Stimulated activated CD4-positive, alpha-beta T cell treated with anti-CD3 and anti-CD28 coated beads, Interleukin-1b, Interleukin-23, amount 100 ng/mL, for 1 hour (primary cell): ENCODE data around the gene AMIGO2.
"Not testable (repeated sequence)": the region's sequence is repeated elsewhere in the genome, so short reads cannot be mapped to it uniquely, and the experiment has no call there.

Source experiments
- DNase-seq, 2 donors: peaks; one replicate each; pipeline ENCODE4 v3.0.0-alpha.2; 2020; ENCODE audit warnings: low read depth in 2 of 2

Gene AMIGO2

GRCh38 chr12:47073951-47074350 is 5.8 kb downstream of the AMIGO2 start:
- no peak for DNase-seq

DNA sequence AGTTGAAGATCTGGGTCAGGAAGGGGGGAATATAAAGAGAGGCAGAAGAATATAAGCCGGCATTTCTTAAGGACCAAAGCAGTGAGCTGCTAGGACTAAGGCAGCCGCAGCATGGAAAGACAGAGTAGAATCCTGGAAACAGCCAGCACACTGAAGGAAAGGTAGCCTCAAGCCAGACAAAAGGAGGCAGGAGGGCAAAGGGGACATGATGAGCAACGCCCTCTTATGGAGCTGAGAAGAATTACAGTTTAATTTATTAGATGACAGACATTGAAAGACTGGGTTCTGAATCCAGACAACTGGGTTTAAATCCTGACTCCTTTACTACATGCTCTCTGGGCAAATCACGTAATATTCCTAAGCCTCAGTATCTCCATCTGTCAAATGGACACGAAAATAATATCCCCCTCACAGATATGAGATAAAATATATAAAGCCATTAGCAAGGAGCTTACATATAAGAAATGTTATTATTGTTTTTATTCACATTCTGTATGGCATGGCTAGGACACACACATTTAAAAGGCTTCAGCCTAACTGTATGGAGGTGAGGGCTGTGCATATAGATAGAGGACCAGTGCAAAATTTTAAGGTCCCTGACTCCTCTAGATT is 8.4 kb downstream of the AMIGO2 start:
- DNase-seq, result no peak

GRCh38 chr12:47070310-47070709 is 9.4 kb downstream of the AMIGO2 start:
- DNase-seq, result no peak

DNA sequence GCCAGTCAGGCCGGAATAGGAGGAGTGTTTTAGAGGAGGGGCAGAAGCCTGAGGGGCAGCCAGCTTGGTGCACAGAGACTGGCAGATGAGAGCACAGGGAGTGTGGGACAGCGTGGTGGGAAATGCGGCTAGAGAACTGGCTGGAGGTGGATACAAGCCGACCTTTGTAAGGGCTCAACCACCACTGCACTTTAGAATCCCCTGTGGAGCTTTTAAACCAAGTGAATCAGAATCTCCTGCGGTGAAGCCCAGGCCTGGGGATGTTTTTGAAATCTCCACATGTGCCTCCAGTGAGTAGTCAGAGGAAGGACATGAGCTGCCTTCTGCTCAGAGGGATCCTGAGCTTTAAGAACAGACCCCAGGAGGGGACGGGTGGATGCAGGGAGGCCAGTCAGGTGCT is 11.2 kb downstream of the AMIGO2 start:
- DNase-seq, result no peak

DNA sequence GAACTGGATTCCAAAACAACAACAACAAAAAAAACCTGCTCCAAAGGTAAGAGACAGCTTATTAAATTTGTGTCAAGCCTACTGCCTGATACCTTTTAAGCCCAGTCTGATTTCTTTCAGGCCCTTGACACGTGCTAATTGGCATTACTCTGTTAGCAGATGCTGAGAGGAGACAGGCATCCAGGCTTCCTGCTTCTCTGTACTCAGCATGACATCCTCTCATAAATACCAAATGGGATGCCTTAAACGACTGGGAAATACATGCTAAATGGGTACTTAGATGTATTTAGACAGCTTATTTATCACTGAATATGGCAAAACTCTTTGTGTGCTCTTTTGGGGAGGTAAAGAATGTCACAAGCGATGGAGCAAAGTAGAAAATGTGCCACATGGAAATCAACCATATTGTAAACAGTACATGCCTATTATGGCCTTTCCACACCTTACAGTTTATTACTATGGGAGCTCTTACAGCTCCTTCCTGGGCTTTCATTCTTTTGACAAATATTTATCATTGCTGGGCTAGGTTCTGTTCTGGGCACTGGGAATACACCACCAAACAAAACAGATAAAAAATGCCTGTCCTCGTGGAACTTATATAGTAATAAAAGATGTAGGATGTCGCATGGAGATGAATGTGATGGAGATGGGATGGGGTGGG is 11.9 kb downstream of the AMIGO2 start:
- no peak for DNase-seq

DNA sequence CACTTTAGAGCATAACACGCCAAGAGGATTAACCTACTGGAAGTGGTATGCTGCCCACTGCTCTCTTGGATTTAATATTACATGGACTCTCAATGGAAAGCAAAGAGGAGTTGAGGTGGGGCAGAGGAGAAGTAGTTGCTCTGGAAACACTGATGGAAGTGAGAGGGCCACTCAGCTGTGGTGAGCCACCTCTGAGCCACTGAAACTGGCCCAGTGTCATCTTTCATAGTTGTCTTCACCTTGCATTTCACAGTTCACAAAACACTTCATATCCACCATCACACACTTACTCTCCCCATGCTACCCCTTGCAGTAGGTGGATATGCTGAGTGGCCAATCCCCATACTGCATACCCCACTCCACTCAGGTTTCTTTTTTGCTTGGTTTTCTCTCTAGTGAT is 12.6 kb downstream of the AMIGO2 start:
- no peak for DNase-seq

GRCh38 chr12:47066278-47067025 is 13.3 kb downstream of the AMIGO2 start:
- no peak for DNase-seq

DNA sequence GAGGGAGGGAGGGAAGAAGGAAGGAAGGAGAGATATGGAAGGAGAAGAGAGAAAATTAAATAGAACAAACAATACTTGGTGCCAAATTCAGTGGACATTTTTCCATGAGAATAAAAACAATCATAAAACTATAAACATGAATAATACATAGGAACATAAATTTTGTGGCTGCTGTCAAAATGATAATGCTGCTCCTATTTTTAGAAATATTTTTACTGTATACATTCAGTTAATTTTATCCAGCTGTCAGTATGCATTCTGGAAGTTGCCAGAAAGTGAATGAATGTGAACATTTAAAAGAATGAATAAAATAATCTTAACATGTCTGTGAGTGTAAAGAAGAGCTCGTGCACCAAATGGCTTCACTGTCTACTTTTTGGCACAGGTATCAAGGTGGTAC is 14.2 kb downstream of the AMIGO2 start:
- DNase-seq, result no peak

DNA sequence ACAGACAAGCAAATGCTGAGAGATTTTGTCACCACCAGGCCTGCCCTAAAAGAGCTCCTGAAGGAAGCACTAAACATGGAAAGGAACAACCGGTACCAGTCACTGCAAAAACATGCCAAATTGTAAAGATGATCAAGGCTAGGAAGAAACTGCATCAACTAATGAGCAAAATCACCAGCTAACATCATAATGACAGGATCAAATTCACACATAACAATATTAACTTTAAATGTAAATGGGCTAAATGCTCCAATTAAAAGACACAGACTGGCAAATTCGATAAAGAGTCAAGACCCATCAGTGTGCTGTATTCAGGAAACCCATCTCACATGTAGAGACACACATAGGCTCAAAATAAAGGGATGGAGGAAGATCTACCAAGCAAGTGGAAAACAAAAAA is 21.1 kb downstream of the AMIGO2 start:
- DNase-seq, result not testable (repeated sequence)

GRCh38 chr12:47056944-47057343 is 22.8 kb downstream of the AMIGO2 start:
- DNase-seq, result not testable (repeated sequence)

- not testable (repeated sequence) for DNase-seq
These were observed 23.9 kb downstream of the AMIGO2 start for GRCh38 chr12:47055856-47056255.

DNA sequence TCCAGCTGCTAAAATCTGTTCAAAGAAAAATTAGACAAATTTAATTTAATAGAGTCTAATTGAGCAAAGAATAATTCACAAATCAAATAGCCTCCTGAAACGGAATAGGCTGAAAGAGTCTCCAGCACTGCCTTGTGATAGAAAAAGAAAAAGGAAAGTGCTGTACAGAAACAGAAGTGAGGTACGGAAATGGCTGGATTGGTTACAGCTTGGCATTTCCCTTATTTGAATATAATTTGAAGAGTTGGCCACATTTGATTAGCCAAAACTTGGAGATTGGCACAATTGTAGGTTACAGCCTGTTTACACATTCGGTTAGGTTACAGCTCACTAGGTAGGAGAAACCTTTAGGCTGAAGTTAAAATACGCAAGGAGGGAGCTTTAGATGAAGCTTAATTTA is 25.1 kb downstream of the AMIGO2 start:
- no peak for DNase-seq

GRCh38 chr12:47053961-47054360 is 25.8 kb downstream of the AMIGO2 start:
- no peak for DNase-seq

- DNase-seq, result no peak
These were observed 27.5 kb downstream of the AMIGO2 start for GRCh38 chr12:47052274-47052673.

- not testable (repeated sequence) for DNase-seq
These were observed 28.5 kb downstream of the AMIGO2 start for GRCh38 chr12:47051291-47051690.

GRCh38 chr12:47048541-47048940 is 31.2 kb downstream of the AMIGO2 start:
- DNase-seq, result no peak

- no peak for DNase-seq
These were observed 38.4 kb downstream of the AMIGO2 start for GRCh38 chr12:47041327-47041726.

DNA sequence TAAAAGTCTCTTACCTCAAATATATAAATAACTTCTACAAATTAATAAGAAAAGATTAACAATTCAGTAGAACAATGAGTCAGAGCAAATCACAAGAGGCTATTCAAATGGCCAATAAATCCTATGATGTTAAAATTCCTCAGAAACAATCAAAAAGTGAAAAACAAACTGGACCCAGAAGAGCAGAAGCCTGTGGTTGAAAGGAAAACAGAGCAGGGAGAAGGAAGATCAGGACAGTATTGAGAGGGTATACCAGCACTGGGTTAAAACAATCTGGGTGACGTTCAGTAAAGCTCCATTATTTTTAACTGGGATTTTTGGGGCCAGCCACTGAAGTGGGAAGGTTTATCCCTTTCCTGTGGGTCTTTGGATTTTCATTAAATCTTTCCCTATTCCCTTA is 40.0 kb downstream of the AMIGO2 start:
- no peak for DNase-seq

DNA sequence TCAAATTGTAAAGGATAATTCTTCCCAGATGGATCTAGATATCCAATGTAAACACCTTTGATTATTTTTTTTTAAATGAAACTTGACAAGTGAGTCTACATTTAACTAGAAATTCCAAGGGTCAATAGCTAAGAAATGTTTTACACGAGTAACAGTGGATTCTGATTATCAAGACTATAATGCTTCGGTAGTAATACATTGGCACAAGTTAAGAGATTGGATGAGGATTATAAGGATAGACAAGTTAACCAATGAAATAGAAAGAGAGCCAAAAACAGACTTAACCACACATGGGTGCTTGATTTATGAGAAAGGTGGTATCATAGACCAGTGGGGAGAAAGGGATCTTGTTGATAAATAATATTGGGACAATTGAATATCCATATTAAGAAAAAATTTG is 40.7 kb downstream of the AMIGO2 start:
- no peak for DNase-seq

- no peak for DNase-seq
These were observed 41.5 kb downstream of the AMIGO2 start for GRCh38 chr12:47038270-47038748.

- no peak for DNase-seq
These were observed 44.3 kb downstream of the AMIGO2 start for GRCh38 chr12:47035484-47035883.

- DNase-seq, result no peak
These were observed 45.1 kb downstream of the AMIGO2 start for GRCh38 chr12:47034661-47035060.
